HepG2 (cell line): ENCODE results near the gene TK1. TPM values are rescaled to one million over a fixed set of nuclear protein-coding genes. Genes with fewer than 3 reads are reported as not detected.
A peak's percentile ranks its signal among the peaks of the same experiment; 100 is the strongest.

ENCODE experiments used
- E2F2 ChIP-seq: sonication (generic); formaldehyde crosslinking; IDR thresholded peaks from 2 replicates; pipeline ENCODE4 v1.4.0; 2020; ENCODE audit warnings: missing genetic modification reagents, borderline replicate concordance
- ERF ChIP-seq: IDR thresholded peaks from 2 replicates; pipeline ENCODE4 v1.6.1; 2018; ENCODE audit warnings: missing biosample characterization, missing genetic modification reagents
- GRHL1 ChIP-seq: sonication (generic); formaldehyde crosslinking; conservative IDR thresholded peaks from 2 replicates; pipeline ENCODE4 v1.8.0; 2022; ENCODE audit warnings: missing genetic modification reagents
- GZF1 ChIP-seq: sonication (generic); formaldehyde crosslinking; IDR thresholded peaks from 2 replicates; pipeline ENCODE4 v1.5.1; 2020; ENCODE audit warnings: mild to moderate bottlenecking, missing genetic modification reagents
- IKZF1 ChIP-seq: fragments of 450-650 bp; IDR thresholded peaks from 2 replicates; pipeline ENCODE4 v1.7.1; 2016
- MEF2D ChIP-seq: sonication (generic); formaldehyde crosslinking; IDR thresholded peaks from 2 replicates; pipeline ENCODE4 v1.5.1; 2020; ENCODE audit warnings: mild to moderate bottlenecking, missing genetic modification reagents
- MXI1 ChIP-seq: IDR thresholded peaks from 3 replicates; pipeline ENCODE4 v1.6.1; 2012; ENCODE audit warnings: low read depth, low read length, inconsistent platforms, borderline replicate concordance
- NONO ChIP-seq, 2 experiments: fragments of 450-650 bp in 1 of 2; sonication (generic) in 1 of 2; formaldehyde crosslinking in 1 of 2; IDR thresholded peaks in 1 of 2; conservative IDR thresholded peaks in 1 of 2; 2 replicates each; pipeline versions ENCODE4 v1.6.1 to v1.8.0; 2017 to 2022; ENCODE audit warnings: mild to moderate bottlenecking in 1 of 2, missing genetic modification reagents in 1 of 2, moderate library complexity in 1 of 2
- PITX1 ChIP-seq: sonication (generic); formaldehyde crosslinking; IDR thresholded peaks from 2 replicates; pipeline ENCODE4 v1.5.1; 2020; ENCODE audit warnings: mild to moderate bottlenecking, missing genetic modification reagents
- RXRB ChIP-seq: IDR thresholded peaks from 2 replicates; pipeline ENCODE4 v1.6.1; 2016; ENCODE audit warnings: borderline replicate concordance, missing genetic modification reagents, missing compliant biosample characterization
- ZBTB7B ChIP-seq: sonication (generic); formaldehyde crosslinking; IDR thresholded peaks from 2 replicates; pipeline ENCODE4 v1.4.0; 2020; ENCODE audit warnings: missing genetic modification reagents
- ZFAT ChIP-seq: sonication (generic); formaldehyde crosslinking; conservative IDR thresholded peaks from 2 replicates; pipeline ENCODE4 v1.8.1; 2023; ENCODE audit warnings: missing genetic modification reagents, inconsistent platforms
- ZMYM4 ChIP-seq: sonication (generic); formaldehyde crosslinking; IDR thresholded peaks from 2 replicates; pipeline ENCODE4 v1.8.1; 2023; ENCODE audit warnings: mild to moderate bottlenecking, missing genetic modification reagents
- ZNF235 ChIP-seq: sonication (generic); formaldehyde crosslinking; IDR thresholded peaks from 2 replicates; pipeline ENCODE4 v1.8.1; 2023; ENCODE audit warnings: mild to moderate bottlenecking, missing genetic modification reagents, borderline replicate concordance
- ZNF263 ChIP-seq: sonication (generic); formaldehyde crosslinking; IDR thresholded peaks from 2 replicates; pipeline ENCODE4 v1.4.0; 2020; ENCODE audit warnings: missing genetic modification reagents
- ZNF446 ChIP-seq: sonication (generic); formaldehyde crosslinking; IDR thresholded peaks from 2 replicates; pipeline ENCODE4 v1.5.0; 2020; ENCODE audit warnings: mild to moderate bottlenecking, missing genetic modification reagents
- ZNF547 ChIP-seq: sonication (generic); formaldehyde crosslinking; IDR thresholded peaks from 2 replicates; pipeline ENCODE4 v1.5.1; 2020; ENCODE audit warnings: mild to moderate bottlenecking, missing genetic modification reagents
- ZNF770 ChIP-seq: sonication (generic); formaldehyde crosslinking; IDR thresholded peaks from 2 replicates; pipeline ENCODE4 v1.5.0; 2020; ENCODE audit warnings: mild to moderate bottlenecking, missing genetic modification reagents
- ZNF781 ChIP-seq: sonication (generic); formaldehyde crosslinking; IDR thresholded peaks from 2 replicates; pipeline ENCODE4 v1.5.1; 2020; ENCODE audit warnings: borderline replicate concordance, mild to moderate bottlenecking, missing genetic modification reagents; ENCODE audit errors: not compliant biosample characterization
- ZSCAN29 ChIP-seq: sonication (generic); formaldehyde crosslinking; conservative IDR thresholded peaks from 2 replicates; pipeline ENCODE4 v1.4.0; 2020; ENCODE audit warnings: mild to moderate bottlenecking, missing genetic modification reagents
- polyA plus RNA-seq, 8 experiments: library from polyadenylated mRNA; depleted of rRNA in 3 of 8; stranded (reverse) in 7 of 8; unstranded in 1 of 8; fragments of >200 nt; fragmentation: Illumina TruSeq in 4 of 8; extraction: Trizol in 4 of 8; gene quantifications; 2 replicates each; pipeline versions ENCODE4 v1.2.1 to v1.2.3, GENCODE V29; 2011 to 2016; ENCODE audit warnings: low read depth in 4 of 8, missing spikeins in 1 of 8, mixed read lengths in 1 of 8; ENCODE audit not compliant: insufficient read depth in 1 of 8
- total RNA-seq, 5 experiments: library from RNA; depleted of rRNA; stranded (reverse); fragments of >200 nt; fragmentation: Illumina TruSeq; extraction: Trizol; gene quantifications; 2 replicates each; pipeline ENCODE4 v1.2.3, GENCODE V29; 2016; ENCODE audit warnings: low read depth in 1 of 5
- TF ChIP-seq, protein P1 (sequence below): sonication (generic); formaldehyde crosslinking; conservative IDR thresholded peaks from 2 replicates; pipeline ENCODE4 v1.8.0; 2022; ENCODE audit warnings: mild to moderate bottlenecking, moderate library complexity, missing genetic modification reagents

Gene TK1
- total and polyA plus RNA-seq, 2 of the 13 experiments (the other 11 are each of a cell fraction or from before 2014, with no cell fraction given) = 45.0 to 96.0 TPM

- TF ChIP-seq ZNF770 = peak; percentile 75
- TF ChIP-seq ZNF781 = no peak
- TF ChIP-seq PITX1 (CRISPR knock-in tag) = 0 out of 2 replicates have a peak, but pooled peaks have one; percentile 12
- peak; percentile 91 for TF ChIP-seq ZBTB7B (CRISPR knock-in tag)
- no peak for TF ChIP-seq NONO (IDR thresholded peaks at IDR 0.05)
- peak; percentile 86 for TF ChIP-seq NONO (CRISPR knock-in tag; conservative IDR thresholded peaks at IDR 0.05)
- peak; percentile 22; the same call in 1 of the 2 replicates for TF ChIP-seq RXRB (CRISPR knock-in tag)
- peak; percentile 87; the same call in 2 of the 3 replicates for TF ChIP-seq MXI1
- TF ChIP-seq ZNF446 = peak; percentile 51; the same call in 1 of the 2 replicates
- TF ChIP-seq ZNF263 = peak; percentile 68
- peak; percentile 87 for TF ChIP-seq ZNF547 (CRISPR knock-in tag)
- TF ChIP-seq E2F2 (CRISPR knock-in tag) = peak; percentile 82; the same call in 1 of the 2 replicates
- 0 out of 2 replicates have a peak, but pooled peaks have one; percentile 27 for TF ChIP-seq ZSCAN29 (CRISPR knock-in tag)
- TF ChIP-seq, protein P1, sequence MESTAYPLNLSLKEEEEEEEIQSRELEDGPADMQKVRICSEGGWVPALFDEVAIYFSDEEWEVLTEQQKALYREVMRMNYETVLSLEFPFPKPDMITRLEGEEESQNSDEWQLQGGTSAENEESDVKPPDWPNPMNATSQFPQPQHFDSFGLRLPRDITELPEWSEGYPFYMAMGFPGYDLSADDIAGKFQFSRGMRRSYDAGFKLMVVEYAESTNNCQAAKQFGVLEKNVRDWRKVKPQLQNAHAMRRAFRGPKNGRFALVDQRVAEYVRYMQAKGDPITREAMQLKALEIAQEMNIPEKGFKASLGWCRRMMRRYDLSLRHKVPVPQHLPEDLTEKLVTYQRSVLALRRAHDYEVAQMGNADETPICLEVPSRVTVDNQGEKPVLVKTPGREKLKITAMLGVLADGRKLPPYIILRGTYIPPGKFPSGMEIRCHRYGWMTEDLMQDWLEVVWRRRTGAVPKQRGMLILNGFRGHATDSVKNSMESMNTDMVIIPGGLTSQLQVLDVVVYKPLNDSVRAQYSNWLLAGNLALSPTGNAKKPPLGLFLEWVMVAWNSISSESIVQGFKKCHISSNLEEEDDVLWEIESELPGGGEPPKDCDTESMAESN (CRISPR knock-in tag) = no peak; the same call in 1 of the 2 replicates
- no peak for TF ChIP-seq ZFAT (CRISPR knock-in tag)
- 0 out of 2 replicates have a peak, but pooled peaks have one; percentile 57 for TF ChIP-seq ZMYM4 (CRISPR knock-in tag)
- TF ChIP-seq MEF2D (CRISPR knock-in tag) = 0 out of 2 replicates have a peak, but pooled peaks have one; percentile 30
- no peak for TF ChIP-seq IKZF1
- TF ChIP-seq ZNF235 = peak; percentile 54
- TF ChIP-seq GZF1 = no peak
- TF ChIP-seq GRHL1 (CRISPR knock-in tag) = no peak
- peak; percentile 88 for TF ChIP-seq ERF
Measured at GRCh38 chr17:78168242-78168902, 18.5 kb downstream of the TK1 start, which contains the start of gene SYNGR2 (continued).
